HEK293 (cell line): ENCODE measurements around the gene SENP1.

ENCODE experiments used
- CTCF ChIA-PET: fragments of 350-600 bp; formaldehyde crosslinking; extraction: SDS; loops from one replicate; lab custom pipeline; 2021; ENCODE audit warnings: antibody characterized with exemption; lab: Yijun Ruan, JAX
- POLR2A ChIA-PET: fragments of 300-600 bp; formaldehyde crosslinking; extraction: SDS; loops from one replicate; lab custom pipeline; 2020; ENCODE audit warnings: antibody characterized with exemption, inconsistent platforms; lab: Yijun Ruan, JAX
- H3K27ac ChIP-seq: fragments of 200-500 bp; sonication (Bioruptor generic); 2 replicates; pipeline ENCODE4 v1.5.1; 2014; ENCODE audit warnings: low read depth, low read length, control low read depth, inconsistent platforms; ENCODE audit errors: extremely low read depth
- H3K36me3 ChIP-seq, 2 experiments: fragments of 200-500 bp in 1 of 2; sonication (Bioruptor generic) in 1 of 2; 1 replicate in 1 of 2; 2 replicates in 1 of 2; pipeline ENCODE4 v1.5.1; 2014 to 2017; ENCODE audit warnings: inconsistent platforms in 2 of 2, low read length in 2 of 2; ENCODE audit not compliant: control insufficient read depth in 2 of 2, insufficient read depth in 1 of 2
- H3K4me1 ChIP-seq: fragments of 200-500 bp; sonication (Bioruptor generic); 2 replicates; pipeline ENCODE4 v1.5.1; 2014; ENCODE audit warnings: mild to moderate bottlenecking, low read length, inconsistent platforms; ENCODE audit not compliant: control insufficient read depth, insufficient read depth
- H3K4me3 ChIP-seq: 2 replicates; pipeline ENCODE4 v1.5.1; 2011; ENCODE audit warnings: low read depth, mild to moderate bottlenecking, control low read depth, low read length, moderate library complexity
- H3K9me3 ChIP-seq: fragments of 200-500 bp; sonication (Bioruptor generic); 2 replicates; pipeline ENCODE4 v1.5.1; 2014; ENCODE audit warnings: low read depth, low read length, inconsistent platforms; ENCODE audit not compliant: control insufficient read depth, insufficient read depth
- IKZF3 ChIP-seq: fragments of 450-650 bp; IDR thresholded peaks from 2 replicates; pipeline ENCODE4 v1.5.0; 2018; ENCODE audit warnings: missing biosample characterization, mild to moderate bottlenecking, missing genetic modification characterization, moderate library complexity
- KLF10 ChIP-seq: fragments of 450-650 bp; IDR thresholded peaks from 2 replicates; pipeline ENCODE4 v1.5.1; 2018; ENCODE audit warnings: missing biosample characterization, mild to moderate bottlenecking, missing genetic modification characterization
- MYNN ChIP-seq: fragments of 450-650 bp; formaldehyde crosslinking; IDR thresholded peaks from 2 replicates; pipeline ENCODE4 v1.5.1; 2016; ENCODE audit warnings: missing biosample characterization, missing genetic modification characterization, borderline replicate concordance
- OVOL3 ChIP-seq: fragments of 450-650 bp; formaldehyde crosslinking; IDR thresholded peaks from 2 replicates; pipeline ENCODE4 v1.5.1; 2016; ENCODE audit warnings: missing biosample characterization, missing genetic modification characterization
- SETDB1 ChIP-seq: IDR thresholded peaks from one replicate; pipeline ENCODE4 v1.6.1; 2017; ENCODE audit warnings: mild to moderate bottlenecking, low read length, moderate library complexity, mixed read lengths; ENCODE audit not compliant: insufficient read length
- ZBTB8A ChIP-seq: fragments of 450-650 bp; formaldehyde crosslinking; IDR thresholded peaks from 2 replicates; pipeline ENCODE4 v1.5.1; 2016; ENCODE audit warnings: missing biosample characterization, missing genetic modification characterization
- ZFP69B ChIP-seq: fragments of 450-650 bp; formaldehyde crosslinking; IDR thresholded peaks from 2 replicates; pipeline ENCODE4 v1.5.1; 2016; ENCODE audit warnings: missing biosample characterization, missing genetic modification characterization
- ZIC2 ChIP-seq: fragments of 450-650 bp; formaldehyde crosslinking; IDR thresholded peaks from 2 replicates; pipeline ENCODE4 v1.5.1; 2016; ENCODE audit warnings: missing biosample characterization, missing genetic modification characterization
- ZNF23 ChIP-seq: fragments of 450-650 bp; formaldehyde crosslinking; IDR thresholded peaks from 2 replicates; pipeline ENCODE4 v1.5.1; 2016; ENCODE audit warnings: missing biosample characterization, missing genetic modification characterization, borderline replicate concordance
- ZNF248 ChIP-seq: fragments of 450-650 bp; formaldehyde crosslinking; IDR thresholded peaks from 2 replicates; pipeline ENCODE4 v1.5.1; 2017; ENCODE audit warnings: missing biosample characterization, missing genetic modification characterization
- ZNF501 ChIP-seq: fragments of 450-650 bp; formaldehyde crosslinking; IDR thresholded peaks from 2 replicates; pipeline ENCODE4 v1.5.1; 2016; ENCODE audit warnings: missing biosample characterization, missing genetic modification characterization
- ZNF560 ChIP-seq: fragments of 450-650 bp; formaldehyde crosslinking; IDR thresholded peaks from 2 replicates; pipeline ENCODE4 v1.5.1; 2017; ENCODE audit warnings: missing biosample characterization, missing genetic modification characterization, borderline replicate concordance
- ZNF561 ChIP-seq: fragments of 450-650 bp; IDR thresholded peaks from 2 replicates; pipeline ENCODE4 v1.5.1; 2018; ENCODE audit warnings: missing biosample characterization, missing genetic modification characterization, borderline replicate concordance
- ZNF660 ChIP-seq: fragments of 450-650 bp; IDR thresholded peaks from 2 replicates; pipeline ENCODE4 v1.5.1; 2018; ENCODE audit warnings: missing biosample characterization, mild to moderate bottlenecking, missing genetic modification characterization
- ZNF791 ChIP-seq: fragments of 450-650 bp; formaldehyde crosslinking; IDR thresholded peaks from 2 replicates; pipeline ENCODE4 v1.5.1; 2016; ENCODE audit warnings: missing biosample characterization, missing genetic modification characterization
- ZNF843 ChIP-seq: fragments of 450-650 bp; formaldehyde crosslinking; IDR thresholded peaks from 2 replicates; pipeline ENCODE4 v1.5.1; 2016; ENCODE audit warnings: missing biosample characterization, missing genetic modification characterization
- TF ChIP-seq, protein P1 (sequence below): fragments of 450-650 bp; formaldehyde crosslinking; IDR thresholded peaks from 2 replicates; pipeline ENCODE4; 2016; ENCODE audit warnings: missing biosample characterization, missing genetic modification characterization
- TF ChIP-seq, protein P2 (sequence below): fragments of 450-650 bp; formaldehyde crosslinking; IDR thresholded peaks from 2 replicates; pipeline ENCODE4 v1.5.1; 2016; ENCODE audit warnings: missing biosample characterization, missing genetic modification characterization
- TF ChIP-seq, protein P3 (sequence below): fragments of 450-650 bp; formaldehyde crosslinking; IDR thresholded peaks from 2 replicates; pipeline ENCODE4 v1.5.1; 2017; ENCODE audit warnings: missing biosample characterization, missing genetic modification characterization
- TF ChIP-seq, protein P4 (sequence below): fragments of 450-650 bp; formaldehyde crosslinking; IDR thresholded peaks from 2 replicates; pipeline ENCODE4 v1.5.1; 2016; ENCODE audit warnings: missing biosample characterization, missing genetic modification characterization
- TF ChIP-seq, protein P5 (sequence below): fragments of 450-650 bp; formaldehyde crosslinking; IDR thresholded peaks from 2 replicates; pipeline ENCODE4 v1.5.1; 2016; ENCODE audit warnings: missing biosample characterization, missing genetic modification characterization
- TF ChIP-seq, protein P6 (sequence below): fragments of 450-650 bp; formaldehyde crosslinking; optimal IDR thresholded peaks from 2 replicates; pipeline ENCODE3; 2016; ENCODE audit warnings: missing biosample characterization, mild to moderate bottlenecking, missing genetic modification characterization
- TF ChIP-seq, protein P7 (sequence below): fragments of 450-650 bp; formaldehyde crosslinking; IDR thresholded peaks from 2 replicates; pipeline ENCODE4 v1.5.1; 2017; ENCODE audit warnings: missing biosample characterization, missing genetic modification characterization

SENP1 gene

DNA sequence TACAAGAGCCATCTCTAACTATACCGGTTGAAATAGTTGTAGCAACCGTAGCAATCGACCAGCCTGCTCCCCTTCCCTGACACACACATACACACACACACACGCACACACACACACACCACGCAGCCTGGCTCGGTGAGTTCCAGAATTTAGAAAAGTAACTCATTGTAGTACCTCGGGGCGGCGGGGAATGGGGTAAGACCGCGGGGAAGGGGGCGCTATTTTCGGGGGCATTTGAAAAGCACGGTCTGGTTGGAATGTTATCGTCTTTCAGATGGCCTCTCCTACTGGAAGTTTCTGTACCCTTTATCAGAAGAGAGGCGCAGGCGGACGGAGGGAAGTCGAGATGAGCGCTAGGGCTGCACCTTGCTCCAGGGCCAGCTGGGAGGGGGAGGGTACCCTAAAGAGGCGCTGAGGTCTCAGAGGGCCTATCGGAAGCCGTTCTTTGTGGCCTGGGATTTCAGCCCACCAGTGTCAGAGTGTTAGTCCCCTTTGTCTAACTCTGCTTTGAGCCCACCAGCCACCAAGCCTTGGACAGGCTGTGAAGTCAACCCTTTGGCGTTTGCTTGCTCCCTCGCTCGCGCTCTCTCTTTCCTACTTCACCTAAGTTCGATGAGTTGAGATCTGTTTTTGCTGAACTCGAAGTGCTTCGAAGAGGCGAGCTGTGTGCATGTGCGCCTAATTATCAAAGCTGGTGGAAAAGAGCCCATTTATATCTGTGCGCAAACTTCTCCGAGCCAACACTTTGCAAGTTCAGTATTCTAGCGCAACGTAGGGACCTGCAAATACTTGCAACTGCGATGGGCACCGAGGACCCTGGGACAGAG, 102.4 kb downstream of the SENP1 start:
- peaks cover 18% of the 10 kb centered on the region for H3K4me1 ChIP-seq
- no peaks in the 10 kb centered on the region for H3K9me3 ChIP-seq
- H3K27ac ChIP-seq = peak overlapping the region; percentile 43; the same call in 1 of the 2 replicates
- H3K36me3 ChIP-seq = no peaks in the 10 kb centered on the region
- H3K4me3 ChIP-seq = peak overlapping the region; percentile 37
- TF ChIP-seq, protein P1, sequence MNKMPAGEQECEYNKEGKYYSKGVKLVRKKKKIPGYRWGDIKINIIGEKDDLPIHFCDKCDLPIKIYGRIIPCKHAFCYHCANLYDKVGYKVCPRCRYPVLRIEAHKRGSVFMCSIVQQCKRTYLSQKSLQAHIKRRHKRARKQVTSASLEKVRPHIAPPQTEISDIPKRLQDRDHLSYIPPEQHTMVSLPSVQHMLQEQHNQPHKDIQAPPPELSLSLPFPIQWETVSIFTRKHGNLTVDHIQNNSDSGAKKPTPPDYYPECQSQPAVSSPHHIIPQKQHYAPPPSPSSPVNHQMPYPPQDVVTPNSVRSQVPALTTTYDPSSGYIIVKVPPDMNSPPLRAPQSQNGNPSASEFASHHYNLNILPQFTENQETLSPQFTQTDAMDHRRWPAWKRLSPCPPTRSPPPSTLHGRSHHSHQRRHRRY (tag by site-specific recombination) = no peak
- no peak for TF ChIP-seq ZNF560 (tag by site-specific recombination)
- 0 out of 2 replicates have a peak, but pooled peaks have one; percentile 21 for TF ChIP-seq ZNF248 (tag by site-specific recombination)
- TF ChIP-seq, protein P2, sequence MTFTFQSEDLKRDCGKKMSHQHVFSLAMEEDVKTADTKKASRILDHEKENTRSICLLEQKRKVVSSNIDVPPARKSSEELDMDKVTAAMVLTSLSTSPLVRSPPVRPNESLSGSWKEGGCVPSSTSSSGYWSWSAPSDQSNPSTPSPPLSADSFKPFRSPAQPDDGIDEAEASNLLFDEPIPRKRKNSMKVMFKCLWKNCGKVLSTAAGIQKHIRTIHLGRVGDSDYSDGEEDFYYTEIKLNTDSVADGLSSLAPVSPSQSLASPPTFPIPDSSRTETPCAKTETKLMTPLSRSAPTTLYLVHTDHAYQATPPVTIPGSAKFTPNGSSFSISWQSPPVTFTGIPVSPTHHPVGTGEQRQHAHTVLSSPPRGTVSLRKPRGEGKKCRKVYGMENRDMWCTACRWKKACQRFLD (tag by site-specific recombination) = no peak
- TF ChIP-seq, protein P3, sequence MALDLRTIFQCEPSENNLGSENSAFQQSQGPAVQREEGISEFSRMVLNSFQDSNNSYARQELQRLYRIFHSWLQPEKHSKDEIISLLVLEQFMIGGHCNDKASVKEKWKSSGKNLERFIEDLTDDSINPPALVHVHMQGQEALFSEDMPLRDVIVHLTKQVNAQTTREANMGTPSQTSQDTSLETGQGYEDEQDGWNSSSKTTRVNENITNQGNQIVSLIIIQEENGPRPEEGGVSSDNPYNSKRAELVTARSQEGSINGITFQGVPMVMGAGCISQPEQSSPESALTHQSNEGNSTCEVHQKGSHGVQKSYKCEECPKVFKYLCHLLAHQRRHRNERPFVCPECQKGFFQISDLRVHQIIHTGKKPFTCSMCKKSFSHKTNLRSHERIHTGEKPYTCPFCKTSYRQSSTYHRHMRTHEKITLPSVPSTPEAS (tag by site-specific recombination) = peak; percentile 64
- ChIA-PET POLR2A (no interaction called here), CTCF (no interaction called here)

DNA sequence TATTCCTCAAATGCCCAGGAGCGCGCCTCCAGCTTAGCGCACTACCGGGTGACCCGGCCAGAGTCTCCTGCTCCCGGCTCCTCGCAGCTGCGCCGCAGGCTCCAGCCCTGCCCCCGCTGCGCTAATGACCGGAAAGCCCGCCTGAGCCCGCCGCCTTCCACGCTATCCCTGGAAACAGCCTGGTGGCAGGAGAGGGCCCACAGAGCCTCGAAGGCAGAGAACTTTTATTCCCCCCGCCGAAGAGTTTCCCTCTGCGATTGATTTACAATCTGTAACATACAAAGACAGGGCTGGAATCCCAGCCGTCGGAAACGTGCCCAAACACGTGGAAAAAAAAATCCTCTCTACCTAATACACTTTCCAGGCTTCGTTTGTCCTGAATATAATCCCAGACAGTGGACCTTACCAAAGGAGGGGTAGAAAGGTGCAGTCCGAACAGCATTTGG, 103.1 kb downstream of the SENP1 start:
- CTCF ChIA-PET = interaction anchor here (0.7 kb wide), 1 partner anchor 260 kb away, joined by 3 read pairs; no protein-coding TSS in a partner anchor
- Histone ChIP-seq H3K9me3 (no peaks in the 10 kb centered on the region), H3K36me3 (peaks cover 0 to 3% of the 10 kb centered on the region in 2 experiments; a peak in 1 of 3 replicates), H3K27ac (peak overlapping the region; percentile 74; the same call in 1 of the 2 replicates), H3K4me3 (no peak overlapping the region), H3K4me1 (peaks cover 18% of the 10 kb centered on the region)
- POLR2A ChIA-PET = interaction anchor here (0.9 to 1.6 kb wide), 2 partner anchors 19 to 117 kb away, joined by 4 to 6 read pairs; partner anchors contain the start of gene PFKM
- TF ChIP-seq KLF10 (tag by site-specific recombination) (0 out of 2 replicates have a peak, but pooled peaks have one; percentile 25), ZBTB8A (peak; percentile 66), ZNF561 (tag by site-specific recombination) (peak; percentile 20; the same call in 1 of the 2 replicates), ZFP69B (tag by site-specific recombination) (peak; percentile 82), ZNF843 (tag by site-specific recombination) (no peak), ZNF791 (tag by site-specific recombination) (no peak), ZNF23 (tag by site-specific recombination) (no peak), ZNF501 (no peak), IKZF3 (tag by site-specific recombination) (peak; percentile 46), SETDB1 (peak; percentile 23), ZIC2 (tag by site-specific recombination) (peak; percentile 92), MYNN (tag by site-specific recombination) (no peak), OVOL3 (no peak), ZNF660 (tag by site-specific recombination) (peak; percentile 56)
- TF ChIP-seq, protein P4, sequence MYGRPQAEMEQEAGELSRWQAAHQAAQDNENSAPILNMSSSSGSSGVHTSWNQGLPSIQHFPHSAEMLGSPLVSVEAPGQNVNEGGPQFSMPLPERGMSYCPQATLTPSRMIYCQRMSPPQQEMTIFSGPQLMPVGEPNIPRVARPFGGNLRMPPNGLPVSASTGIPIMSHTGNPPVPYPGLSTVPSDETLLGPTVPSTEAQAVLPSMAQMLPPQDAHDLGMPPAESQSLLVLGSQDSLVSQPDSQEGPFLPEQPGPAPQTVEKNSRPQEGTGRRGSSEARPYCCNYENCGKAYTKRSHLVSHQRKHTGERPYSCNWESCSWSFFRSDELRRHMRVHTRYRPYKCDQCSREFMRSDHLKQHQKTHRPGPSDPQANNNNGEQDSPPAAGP (tag by site-specific recombination) = no peak
- TF ChIP-seq, protein P5, sequence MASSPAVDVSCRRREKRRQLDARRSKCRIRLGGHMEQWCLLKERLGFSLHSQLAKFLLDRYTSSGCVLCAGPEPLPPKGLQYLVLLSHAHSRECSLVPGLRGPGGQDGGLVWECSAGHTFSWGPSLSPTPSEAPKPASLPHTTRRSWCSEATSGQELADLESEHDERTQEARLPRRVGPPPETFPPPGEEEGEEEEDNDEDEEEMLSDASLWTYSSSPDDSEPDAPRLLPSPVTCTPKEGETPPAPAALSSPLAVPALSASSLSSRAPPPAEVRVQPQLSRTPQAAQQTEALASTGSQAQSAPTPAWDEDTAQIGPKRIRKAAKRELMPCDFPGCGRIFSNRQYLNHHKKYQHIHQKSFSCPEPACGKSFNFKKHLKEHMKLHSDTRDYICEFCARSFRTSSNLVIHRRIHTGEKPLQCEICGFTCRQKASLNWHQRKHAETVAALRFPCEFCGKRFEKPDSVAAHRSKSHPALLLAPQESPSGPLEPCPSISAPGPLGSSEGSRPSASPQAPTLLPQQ (tag by site-specific recombination) = peak; percentile 87
- TF ChIP-seq, protein P6, sequence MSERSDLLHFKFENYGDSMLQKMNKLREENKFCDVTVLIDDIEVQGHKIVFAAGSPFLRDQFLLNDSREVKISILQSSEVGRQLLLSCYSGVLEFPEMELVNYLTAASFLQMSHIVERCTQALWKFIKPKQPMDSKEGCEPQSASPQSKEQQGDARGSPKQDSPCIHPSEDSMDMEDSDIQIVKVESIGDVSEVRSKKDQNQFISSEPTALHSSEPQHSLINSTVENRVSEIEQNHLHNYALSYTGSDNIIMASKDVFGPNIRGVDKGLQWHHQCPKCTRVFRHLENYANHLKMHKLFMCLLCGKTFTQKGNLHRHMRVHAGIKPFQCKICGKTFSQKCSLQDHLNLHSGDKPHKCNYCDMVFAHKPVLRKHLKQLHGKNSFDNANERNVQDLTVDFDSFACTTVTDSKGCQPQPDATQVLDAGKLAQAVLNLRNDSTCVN (tag by site-specific recombination) = peak; percentile 29
- TF ChIP-seq, protein P7, sequence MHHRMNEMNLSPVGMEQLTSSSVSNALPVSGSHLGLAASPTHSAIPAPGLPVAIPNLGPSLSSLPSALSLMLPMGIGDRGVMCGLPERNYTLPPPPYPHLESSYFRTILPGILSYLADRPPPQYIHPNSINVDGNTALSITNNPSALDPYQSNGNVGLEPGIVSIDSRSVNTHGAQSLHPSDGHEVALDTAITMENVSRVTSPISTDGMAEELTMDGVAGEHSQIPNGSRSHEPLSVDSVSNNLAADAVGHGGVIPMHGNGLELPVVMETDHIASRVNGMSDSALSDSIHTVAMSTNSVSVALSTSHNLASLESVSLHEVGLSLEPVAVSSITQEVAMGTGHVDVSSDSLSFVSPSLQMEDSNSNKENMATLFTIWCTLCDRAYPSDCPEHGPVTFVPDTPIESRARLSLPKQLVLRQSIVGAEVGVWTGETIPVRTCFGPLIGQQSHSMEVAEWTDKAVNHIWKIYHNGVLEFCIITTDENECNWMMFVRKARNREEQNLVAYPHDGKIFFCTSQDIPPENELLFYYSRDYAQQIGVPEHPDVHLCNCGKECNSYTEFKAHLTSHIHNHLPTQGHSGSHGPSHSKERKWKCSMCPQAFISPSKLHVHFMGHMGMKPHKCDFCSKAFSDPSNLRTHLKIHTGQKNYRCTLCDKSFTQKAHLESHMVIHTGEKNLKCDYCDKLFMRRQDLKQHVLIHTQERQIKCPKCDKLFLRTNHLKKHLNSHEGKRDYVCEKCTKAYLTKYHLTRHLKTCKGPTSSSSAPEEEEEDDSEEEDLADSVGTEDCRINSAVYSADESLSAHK (tag by site-specific recombination) = peak; percentile 25; the same call in 1 of the 2 replicates
